ENCODE results near the gene WDR11.

WDR11 gene

DNA sequence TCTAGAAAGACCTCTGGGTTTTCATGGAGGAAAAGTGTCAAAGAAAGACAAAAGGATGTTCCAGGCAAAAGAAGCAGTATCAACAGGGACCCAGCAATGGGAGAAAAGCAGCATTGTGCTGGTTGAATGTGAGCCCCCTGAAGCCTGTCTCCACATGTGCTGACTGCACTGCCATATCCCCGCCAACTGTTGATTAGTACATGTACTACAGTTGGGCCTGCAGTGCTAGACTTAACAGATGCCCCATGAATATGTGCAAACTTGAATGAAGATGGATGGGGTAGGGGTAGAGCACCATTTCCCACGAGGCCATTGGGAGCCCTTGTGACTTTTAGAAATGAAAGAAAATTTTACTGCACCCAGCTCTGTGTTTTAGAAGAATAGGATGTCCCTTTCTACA, 15.6 kb upstream of the WDR11 start:
- Histone ChIP-seq H3K4me3 (ENCODE audit: low read depth in 1 of 2, low read length in 1 of 2) (no peak overlapping the region), H3K4me1 (ENCODE audit: control insufficient read depth in 1 of 2, insufficient read depth in 1 of 2, low read depth in 1 of 2, low read length in 1 of 2) (no peaks in the 10 kb centered on the region), H3K27me3 (peaks cover 10% of the 10 kb centered on the region), H3K9me3 (no peaks in the 10 kb centered on the region), H3K36me3 (no peaks in the 10 kb centered on the region), H3K27ac (no peak overlapping the region)
- TF ChIP-seq, protein P1, sequence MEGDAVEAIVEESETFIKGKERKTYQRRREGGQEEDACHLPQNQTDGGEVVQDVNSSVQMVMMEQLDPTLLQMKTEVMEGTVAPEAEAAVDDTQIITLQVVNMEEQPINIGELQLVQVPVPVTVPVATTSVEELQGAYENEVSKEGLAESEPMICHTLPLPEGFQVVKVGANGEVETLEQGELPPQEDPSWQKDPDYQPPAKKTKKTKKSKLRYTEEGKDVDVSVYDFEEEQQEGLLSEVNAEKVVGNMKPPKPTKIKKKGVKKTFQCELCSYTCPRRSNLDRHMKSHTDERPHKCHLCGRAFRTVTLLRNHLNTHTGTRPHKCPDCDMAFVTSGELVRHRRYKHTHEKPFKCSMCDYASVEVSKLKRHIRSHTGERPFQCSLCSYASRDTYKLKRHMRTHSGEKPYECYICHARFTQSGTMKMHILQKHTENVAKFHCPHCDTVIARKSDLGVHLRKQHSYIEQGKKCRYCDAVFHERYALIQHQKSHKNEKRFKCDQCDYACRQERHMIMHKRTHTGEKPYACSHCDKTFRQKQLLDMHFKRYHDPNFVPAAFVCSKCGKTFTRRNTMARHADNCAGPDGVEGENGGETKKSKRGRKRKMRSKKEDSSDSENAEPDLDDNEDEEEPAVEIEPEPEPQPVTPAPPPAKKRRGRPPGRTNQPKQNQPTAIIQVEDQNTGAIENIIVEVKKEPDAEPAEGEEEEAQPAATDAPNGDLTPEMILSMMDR (IDR thresholded peaks at IDR 0.05), result no peak

DNA sequence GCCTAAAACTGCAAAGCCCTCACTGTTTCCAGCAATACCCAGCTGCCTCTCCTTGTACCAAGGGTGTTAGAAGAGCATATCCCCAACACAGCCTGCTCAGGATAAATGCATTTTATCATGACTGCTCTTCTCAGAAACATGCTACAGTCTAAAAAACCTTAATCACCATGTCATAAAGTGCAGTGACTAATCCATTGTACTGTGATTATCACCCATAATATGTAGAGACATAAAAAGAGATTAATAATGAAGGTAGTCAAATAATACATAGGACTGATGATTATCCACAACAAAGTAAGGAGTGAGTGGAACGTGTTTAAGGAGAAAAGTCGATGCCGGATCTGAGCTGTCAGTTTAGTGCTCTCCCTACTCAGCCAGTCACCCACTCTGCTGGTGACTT, 12.2 kb upstream of the WDR11 start:
- TF ChIP-seq, protein P1 (IDR thresholded peaks at IDR 0.05), result no peak
- Histone ChIP-seq H3K36me3 (no peaks in the 10 kb centered on the region), H3K4me3 (ENCODE audit: low read depth in 1 of 2, low read length in 1 of 2) (no peak overlapping the region), H3K27ac (no peak overlapping the region), H3K27me3 (peaks cover 6% of the 10 kb centered on the region), H3K9me3 (no peaks in the 10 kb centered on the region), H3K4me1 (ENCODE audit: control insufficient read depth in 1 of 2, insufficient read depth in 1 of 2, low read depth in 1 of 2, low read length in 1 of 2) (no peaks in the 10 kb centered on the region)

DNA sequence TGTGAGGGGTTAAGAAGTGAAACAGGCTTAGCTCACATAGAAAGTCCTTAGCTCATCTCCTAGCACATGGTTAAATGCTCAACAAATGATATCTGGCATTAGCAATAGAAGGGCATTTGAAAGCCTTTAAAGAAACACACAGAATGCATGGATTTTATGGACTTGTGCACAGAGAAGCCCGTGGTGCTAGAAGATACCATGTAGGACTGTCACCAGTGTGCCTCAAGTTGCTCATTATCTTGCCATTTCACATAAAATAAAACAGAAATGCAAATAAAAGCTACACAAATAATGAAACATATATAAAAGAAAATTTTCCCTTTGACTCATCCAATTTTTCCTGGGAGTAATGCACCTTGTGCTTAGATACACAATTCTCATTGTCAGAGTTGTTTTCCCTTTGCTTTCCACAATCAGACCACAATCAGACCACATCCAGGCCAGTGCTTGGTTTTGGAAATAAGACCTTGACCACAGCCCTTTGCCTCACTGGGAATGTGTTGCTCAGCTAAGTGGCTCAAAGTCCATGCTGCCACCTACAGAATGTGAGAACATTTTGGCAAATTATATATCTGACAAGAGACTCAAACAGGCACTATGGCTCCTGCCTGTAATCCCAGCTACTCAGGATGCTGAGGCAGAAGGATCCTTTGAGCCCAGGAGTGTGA, 9.5 kb upstream of the WDR11 start:
- Histone ChIP-seq H3K27me3 (no peaks in the 10 kb centered on the region), H3K4me3 (ENCODE audit: low read depth in 1 of 2, low read length in 1 of 2) (no peak overlapping the region), H3K36me3 (no peaks in the 10 kb centered on the region), H3K4me1 (ENCODE audit: control insufficient read depth in 1 of 2, insufficient read depth in 1 of 2, low read depth in 1 of 2, low read length in 1 of 2) (no peaks in the 10 kb centered on the region), H3K9me3 (no peaks in the 10 kb centered on the region), H3K27ac (no peak overlapping the region)
- TF ChIP-seq, protein P1 (IDR thresholded peaks at IDR 0.05), result no peak

DNA sequence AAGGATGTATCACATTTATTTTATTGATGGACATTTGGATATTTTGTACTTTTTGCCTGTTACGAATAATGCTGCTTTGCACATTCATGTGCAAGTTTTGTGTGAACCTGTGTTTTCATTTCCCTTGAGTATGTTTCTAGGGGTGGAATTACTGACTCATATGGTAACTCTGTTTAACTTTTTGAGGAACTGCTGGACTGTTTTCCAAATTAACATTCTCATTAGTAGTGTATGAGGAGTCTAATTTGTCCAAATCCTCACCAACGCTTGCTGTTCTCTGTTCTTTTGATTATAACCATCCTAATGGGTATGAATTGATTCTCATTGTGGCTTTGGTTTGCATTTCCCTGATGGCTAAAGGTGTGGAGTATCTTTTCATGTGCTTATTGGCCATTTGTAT, 3.2 kb downstream of the WDR11 start:
- Histone ChIP-seq H3K27ac (no peak overlapping the region), H3K36me3 (peaks cover 14% of the 10 kb centered on the region), H3K4me1 (ENCODE audit: control insufficient read depth in 1 of 2, insufficient read depth in 1 of 2, low read depth in 1 of 2, low read length in 1 of 2) (peaks cover 10 to 15% of the 10 kb centered on the region in 2 experiments), H3K4me3 (ENCODE audit: low read depth in 1 of 2, low read length in 1 of 2) (no peak overlapping the region), H3K27me3 (no peaks in the 10 kb centered on the region), H3K9me3 (no peaks in the 10 kb centered on the region)
- TF ChIP-seq, protein P1 (IDR thresholded peaks at IDR 0.05), result no peak

DNA sequence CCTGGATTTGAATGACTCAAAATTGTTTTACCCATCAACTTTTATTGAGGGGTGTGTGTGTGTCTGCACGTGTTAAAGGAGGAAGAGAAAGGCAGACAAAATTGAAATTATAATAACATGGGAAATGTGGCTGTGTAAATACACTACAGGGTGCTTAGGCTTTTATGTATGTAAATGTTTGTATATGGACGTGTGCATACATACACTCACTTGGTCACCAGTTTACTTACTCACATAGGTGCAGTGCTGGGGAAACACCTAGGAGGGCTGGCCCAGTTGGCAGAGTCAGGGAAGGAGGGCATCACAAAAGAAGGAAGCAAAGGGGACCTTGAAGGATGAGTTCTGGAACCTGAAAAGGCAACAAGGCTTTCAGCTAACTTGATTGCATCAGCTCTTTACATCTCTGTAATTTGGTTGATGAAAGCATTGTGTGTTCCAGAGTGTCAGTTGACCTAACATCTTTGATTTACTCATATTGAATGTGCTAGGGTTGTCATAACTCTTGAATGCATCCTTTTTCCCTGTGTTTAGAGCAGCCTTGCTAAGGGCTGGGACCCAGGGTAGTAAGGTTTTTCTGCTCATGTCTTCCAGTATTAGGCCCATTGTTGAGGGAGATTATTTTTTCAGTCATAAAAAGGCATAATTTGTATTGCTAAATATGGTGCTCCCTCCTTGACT, 10.2 kb downstream of the WDR11 start:
- no peaks in the 10 kb centered on the region for H3K4me1 ChIP-seq (ENCODE audit: control insufficient read depth in 1 of 2, insufficient read depth in 1 of 2, low read depth in 1 of 2, low read length in 1 of 2)
- no peaks in the 10 kb centered on the region for H3K9me3 ChIP-seq
- H3K27me3 ChIP-seq, result no peaks in the 10 kb centered on the region
- no peak overlapping the region for H3K27ac ChIP-seq
- no peak overlapping the region for H3K4me3 ChIP-seq (ENCODE audit: low read depth in 1 of 2, low read length in 1 of 2)
- H3K36me3 ChIP-seq, result peaks cover 74% of the 10 kb centered on the region
- TF ChIP-seq, protein P1 (IDR thresholded peaks at IDR 0.05), result no peak

All from neutrophil (primary cell).